ENCODE data around the gene GRAMD4. TPM values are rescaled to one million over a fixed set of nuclear protein-coding genes. Genes with fewer than 3 reads are reported as not detected.

GRAMD4 gene
- total RNA-seq, 2 experiments from 2014 or later, result 41.2 to 42.1 TPM

GRCh38 chr22:46607483-46608114 is 12.6 kb upstream of the GRAMD4 start:
- ATAC-seq, result no peak
- DNase-seq, result no peak
- ChIA-PET POLR2A (no interaction called here), CTCF (interaction anchor here (0.6 kb wide), 1 partner anchor 69 kb away, joined by 3 read pairs; no protein-coding TSS in a partner anchor)
- Mint-ChIP-seq H3K9me3 (ENCODE audit: insufficient read depth) (peaks cover 3% of the 10 kb centered on the region), H3K36me3 (ENCODE audit: low read depth) (no peaks in the 10 kb centered on the region), H3K4me1 (ENCODE audit: low read depth) (peaks cover 41% of the 10 kb centered on the region), H3K27ac (no peak overlapping the region), H3K4me3 (no peak overlapping the region), H3K27me3 (ENCODE audit: low read depth) (no peaks in the 10 kb centered on the region)

DNA sequence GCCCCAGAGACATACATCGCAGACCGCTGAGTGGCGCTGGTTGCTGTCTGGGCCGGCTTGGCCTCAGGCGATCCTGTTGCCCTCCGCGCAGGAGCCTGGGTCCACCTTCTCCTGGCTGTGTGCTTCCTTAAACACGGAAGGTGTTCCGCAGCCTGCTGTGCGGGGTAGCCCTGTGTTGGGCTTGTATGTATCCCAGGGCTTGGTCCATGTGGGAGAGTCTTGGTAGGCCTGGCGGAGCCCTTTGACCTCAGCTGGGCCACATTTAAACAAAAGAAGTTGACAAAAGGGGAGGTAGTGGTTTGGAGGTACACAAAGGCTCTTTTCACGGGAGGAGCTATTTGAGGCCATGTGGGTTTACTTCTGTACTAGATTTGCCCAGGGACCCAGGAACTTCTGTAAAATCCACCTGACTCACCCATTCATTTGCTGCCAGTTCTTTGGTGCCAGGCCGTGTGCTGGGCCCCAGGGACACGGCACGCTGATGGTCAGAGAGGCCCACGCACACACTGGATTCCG is 11.0 kb upstream of the GRAMD4 start:
- Mint-ChIP-seq H3K27me3 (ENCODE audit: low read depth) (no peaks in the 10 kb centered on the region), H3K4me3 (no peak overlapping the region), H3K4me1 (ENCODE audit: low read depth) (peaks cover 46% of the 10 kb centered on the region), H3K27ac (peak overlapping the region; percentile 20), H3K9me3 (ENCODE audit: insufficient read depth) (peaks cover 3% of the 10 kb centered on the region), H3K36me3 (ENCODE audit: low read depth) (no peaks in the 10 kb centered on the region)
- ChIA-PET POLR2A (no interaction called here), CTCF (no interaction called here)
- DNase-seq (no peak), ATAC-seq (no peak)

DNA sequence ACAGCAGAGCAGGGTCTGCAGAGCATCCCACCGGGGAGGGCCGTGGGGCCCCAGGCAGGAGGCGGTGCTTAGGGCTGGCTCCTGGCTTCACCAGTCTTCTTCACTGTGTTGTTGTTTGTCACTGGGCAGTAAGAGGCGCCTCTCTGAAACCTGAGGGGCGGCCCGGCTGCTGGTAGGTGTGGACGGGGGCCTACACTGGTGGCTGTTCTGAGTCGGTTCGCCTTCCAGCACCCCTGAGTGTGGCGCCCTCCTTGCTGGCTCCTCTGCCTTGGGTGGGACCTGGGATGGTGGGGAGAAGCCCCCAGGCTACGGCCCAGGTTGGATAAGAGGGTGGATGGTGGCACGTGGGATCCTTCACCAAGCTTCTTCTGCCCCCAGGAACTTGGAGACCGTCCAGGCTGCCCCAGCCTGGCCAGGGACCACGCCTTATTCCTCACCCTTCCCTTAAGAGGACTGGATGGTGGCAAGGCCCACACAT is 10.4 kb upstream of the GRAMD4 start:
- peak overlapping the region; percentile 20 for H3K27ac Mint-ChIP-seq
- ChIA-PET POLR2A (no interaction called here), CTCF (no interaction called here)
- DNase-seq (no peak), ATAC-seq (no peak)
- H3K4me1 Mint-ChIP-seq (ENCODE audit: low read depth), result peaks cover 47% of the 10 kb centered on the region
- H3K9me3 Mint-ChIP-seq (ENCODE audit: insufficient read depth), result peaks cover 3% of the 10 kb centered on the region
- H3K36me3 Mint-ChIP-seq (ENCODE audit: low read depth), result no peaks in the 10 kb centered on the region
- no peak overlapping the region for H3K4me3 Mint-ChIP-seq
- no peaks in the 10 kb centered on the region for H3K27me3 Mint-ChIP-seq (ENCODE audit: low read depth)

GRCh38 chr22:46610356-46610755 is 9.8 kb upstream of the GRAMD4 start:
- no peaks in the 10 kb centered on the region for H3K27me3 Mint-ChIP-seq (ENCODE audit: low read depth)
- DNase-seq (no peak), ATAC-seq (no peak)
- ChIA-PET CTCF (interaction anchor here (1.3 kb wide), 1 partner anchor 47 kb away, joined by 4 read pairs; no protein-coding TSS in a partner anchor), POLR2A (interaction anchor here (0.8 kb wide), 1 partner anchor 9 kb away, joined by 3 read pairs; no protein-coding TSS in a partner anchor)
- no peak overlapping the region for H3K27ac Mint-ChIP-seq
- H3K36me3 Mint-ChIP-seq (ENCODE audit: low read depth), result no peaks in the 10 kb centered on the region
- H3K4me1 Mint-ChIP-seq (ENCODE audit: low read depth), result peaks cover 46% of the 10 kb centered on the region
- H3K9me3 Mint-ChIP-seq (ENCODE audit: insufficient read depth), result peaks cover under 1% of the 10 kb centered on the region
- H3K4me3 Mint-ChIP-seq, result no peak overlapping the region

DNA sequence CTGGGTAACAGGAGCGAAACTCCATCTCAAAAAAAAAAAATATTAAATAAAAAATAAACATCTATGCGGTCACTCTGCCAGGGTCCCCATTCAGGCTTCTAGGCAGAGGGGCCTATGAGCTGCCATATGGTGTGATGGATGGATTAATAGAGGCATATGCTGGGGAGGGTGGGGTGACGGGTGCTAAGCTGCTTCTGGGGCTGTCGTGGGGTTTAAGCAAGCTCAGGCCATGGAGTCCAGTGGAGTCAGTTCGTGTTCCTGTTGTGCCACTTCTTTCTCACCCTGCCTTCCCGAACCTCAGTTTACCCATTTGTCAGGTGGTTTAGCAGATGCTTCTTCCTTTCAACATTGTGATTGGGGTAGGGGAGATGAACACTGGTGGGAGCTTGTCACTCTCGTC is 9.0 kb upstream of the GRAMD4 start:
- DNase-seq (no peak), ATAC-seq (no peak)
- Mint-ChIP-seq H3K36me3 (ENCODE audit: low read depth) (no peaks in the 10 kb centered on the region), H3K27me3 (ENCODE audit: low read depth) (no peaks in the 10 kb centered on the region), H3K4me1 (ENCODE audit: low read depth) (peaks cover 44% of the 10 kb centered on the region), H3K9me3 (ENCODE audit: insufficient read depth) (no peaks in the 10 kb centered on the region), H3K4me3 (no peak overlapping the region), H3K27ac (no peak overlapping the region)
- ChIA-PET POLR2A (interaction anchor here (0.8 kb wide), 1 partner anchor 10 kb away, joined by 3 read pairs; no protein-coding TSS in a partner anchor), CTCF (interaction anchor here (1.3 kb wide), 1 partner anchor 48 kb away, joined by 4 read pairs; no protein-coding TSS in a partner anchor)

DNA sequence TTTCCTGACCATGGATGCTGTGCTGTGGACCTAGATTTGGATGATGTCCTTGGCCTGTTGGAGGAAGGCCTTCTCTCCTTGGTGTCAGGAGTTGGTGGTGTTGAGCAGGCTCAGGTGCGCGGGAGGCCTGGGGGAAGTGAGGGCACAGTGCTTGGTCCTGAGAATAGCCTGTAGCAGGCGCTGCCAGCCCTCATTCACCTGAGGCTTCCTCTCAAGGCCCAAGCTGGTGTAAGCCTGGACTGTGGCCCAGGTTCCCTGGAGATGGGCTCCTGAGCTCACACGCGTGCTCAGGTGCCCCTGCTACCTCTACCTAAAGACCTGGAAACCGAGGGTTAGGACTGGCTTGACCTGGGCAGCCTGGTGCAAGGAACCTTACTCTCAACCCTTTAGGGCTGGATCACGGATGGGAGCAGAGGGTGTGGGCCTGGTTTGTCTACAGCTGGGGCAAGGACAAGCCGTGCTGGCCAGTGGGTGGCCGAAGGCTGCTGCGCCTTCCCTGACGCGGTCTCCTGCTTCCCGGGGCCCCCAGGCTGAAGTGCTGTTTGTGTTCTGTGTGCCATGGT is 7.8 kb upstream of the GRAMD4 start:
- Mint-ChIP-seq H3K9me3 (ENCODE audit: insufficient read depth) (no peaks in the 10 kb centered on the region), H3K4me1 (ENCODE audit: low read depth) (peaks cover 44% of the 10 kb centered on the region), H3K36me3 (ENCODE audit: low read depth) (no peaks in the 10 kb centered on the region), H3K27me3 (ENCODE audit: low read depth) (no peaks in the 10 kb centered on the region), H3K4me3 (peak overlapping the region; percentile 87), H3K27ac (peak overlapping the region; percentile 96)
- no peak for ATAC-seq
- no peak for DNase-seq
- ChIA-PET CTCF (interaction anchor here (0.6 to 1.0 kb wide), 3 partner anchors 12 to 70 kb away, joined by 3 read pairs; no protein-coding TSS in a partner anchor), POLR2A (interaction anchor here (1.3 to 1.4 kb wide), 2 partner anchors 20 to 49 kb away, joined by 4 to 5 read pairs; no protein-coding TSS in a partner anchor)

- CTCF ChIA-PET, result interaction anchor here (0.6 to 1.3 kb wide), 4 partner anchors 11 to 69 kb away, joined by 3 to 5 read pairs (median 3); no protein-coding TSS in a partner anchor
- Mint-ChIP-seq H3K36me3 (ENCODE audit: low read depth) (no peaks in the 10 kb centered on the region), H3K4me1 (ENCODE audit: low read depth) (peaks cover 44% of the 10 kb centered on the region), H3K9me3 (ENCODE audit: insufficient read depth) (no peaks in the 10 kb centered on the region), H3K4me3 (peak overlapping the region; percentile 87), H3K27me3 (ENCODE audit: low read depth) (no peaks in the 10 kb centered on the region), H3K27ac (peak overlapping the region; percentile 96)
- peak; percentile 75 for DNase-seq
- ATAC-seq, result peak; percentile 65
- POLR2A ChIA-PET, result interaction anchor here (1.3 to 1.8 kb wide), 3 partner anchors 11 to 50 kb away, joined by 4 to 6 read pairs (median 5); no protein-coding TSS in a partner anchor
Measured at GRCh38 chr22:46612904-46613605, 7.1 kb upstream of the GRAMD4 start.

- H3K27ac Mint-ChIP-seq, result peak overlapping the region; percentile 96
- no peaks in the 10 kb centered on the region for H3K27me3 Mint-ChIP-seq (ENCODE audit: low read depth)
- no peaks in the 10 kb centered on the region for H3K36me3 Mint-ChIP-seq (ENCODE audit: low read depth)
- ATAC-seq (peak; percentile 19), DNase-seq (peak; percentile 42)
- peak overlapping the region; percentile 87 for H3K4me3 Mint-ChIP-seq
- POLR2A ChIA-PET, result interaction anchor here (1.0 to 1.8 kb wide), 8 partner anchors 10 to 75 kb away, joined by 3 to 6 read pairs (median 4); no protein-coding TSS in a partner anchor
- H3K4me1 Mint-ChIP-seq (ENCODE audit: low read depth), result peaks cover 44% of the 10 kb centered on the region
- CTCF ChIA-PET, result interaction anchor here (1.0 to 1.3 kb wide), 2 partner anchors 25 to 50 kb away, joined by 3 to 5 read pairs; no protein-coding TSS in a partner anchor
- H3K9me3 Mint-ChIP-seq (ENCODE audit: insufficient read depth), result no peaks in the 10 kb centered on the region
Measured at GRCh38 chr22:46613606-46614021, 6.6 kb upstream of the GRAMD4 start.

- H3K4me3 Mint-ChIP-seq, result peak overlapping the region; percentile 87
- no peaks in the 10 kb centered on the region for H3K36me3 Mint-ChIP-seq (ENCODE audit: low read depth)
- DNase-seq (peak; percentile 89), ATAC-seq (peak; percentile 79)
- peaks cover 48% of the 10 kb centered on the region for H3K4me1 Mint-ChIP-seq (ENCODE audit: low read depth)
- peak overlapping the region; percentile 96 for H3K27ac Mint-ChIP-seq
- POLR2A ChIA-PET, result interaction anchor here (1.0 to 1.8 kb wide), 7 partner anchors 10 to 74 kb away, joined by 3 to 6 read pairs (median 3); no protein-coding TSS in a partner anchor
- H3K9me3 Mint-ChIP-seq (ENCODE audit: insufficient read depth), result no peaks in the 10 kb centered on the region
- no peaks in the 10 kb centered on the region for H3K27me3 Mint-ChIP-seq (ENCODE audit: low read depth)
- CTCF ChIA-PET, result interaction anchor here (1.0 to 1.3 kb wide), 2 partner anchors 26 to 50 kb away, joined by 3 to 5 read pairs; no protein-coding TSS in a partner anchor
Measured at GRCh38 chr22:46614025-46614931, 5.9 kb upstream of the GRAMD4 start.

GRCh38 chr22:46617207-46617985 is 2.8 kb upstream of the GRAMD4 start:
- DNase-seq, result no peak
- Mint-ChIP-seq H3K4me3 (no peak overlapping the region), H3K27ac (no peak overlapping the region), H3K9me3 (ENCODE audit: insufficient read depth) (no peaks in the 10 kb centered on the region), H3K36me3 (ENCODE audit: low read depth) (no peaks in the 10 kb centered on the region), H3K27me3 (ENCODE audit: low read depth) (no peaks in the 10 kb centered on the region), H3K4me1 (ENCODE audit: low read depth) (peaks cover 33% of the 10 kb centered on the region)
- no peak for ATAC-seq
- POLR2A ChIA-PET, result no interaction called here
- CTCF ChIA-PET, result no interaction called here
